Epithelial cell of proximal tubule (primary cell): ENCODE data around the gene SHISA4. TPM values are rescaled to one million over a fixed set of nuclear protein-coding genes. Genes with fewer than 3 reads are reported as not detected.

ENCODE experiments used
- DNase-seq: peaks from one replicate; pipeline ENCODE4 v3.0.0-alpha.2; 2011; ENCODE audit warnings: low read depth
- H3K4me3 ChIP-seq: 2 replicates; pipeline ENCODE4 v1.5.1; 2011; ENCODE audit warnings: low read depth, mild to moderate bottlenecking, low read length
- CTCF ChIP-seq: conservative IDR thresholded peaks from 2 replicates; pipeline ENCODE4 v1.5.1; 2012; ENCODE audit warnings: low read depth, mild to moderate bottlenecking, low read length
- total RNA-seq: library from RNA; depleted of rRNA; stranded (reverse); fragments of >200 nt; gene quantifications from 2 replicates; pipeline ENCODE4 v1.2.3, GENCODE V29; 2015

Gene SHISA4
- total RNA-seq, 1 donor from 2014 or later = 22.4 TPM

GRCh38 chr1:201881617-201882016 is 7.1 kb upstream of the SHISA4 start:
- no peak overlapping the region for H3K4me3 ChIP-seq
- TF ChIP-seq CTCF = no peak
- no peak for DNase-seq

GRCh38 chr1:201882665-201883132 is 6.0 kb upstream of the SHISA4 start:
- no peak overlapping the region for H3K4me3 ChIP-seq
- no peak for DNase-seq
- peak; percentile 16 for TF ChIP-seq CTCF

GRCh38 chr1:201883266-201883665 is 5.4 kb upstream of the SHISA4 start:
- no peak overlapping the region for H3K4me3 ChIP-seq
- TF ChIP-seq CTCF = no peak
- no peak for DNase-seq

GRCh38 chr1:201883786-201884185 is 4.9 kb upstream of the SHISA4 start:
- no peak for TF ChIP-seq CTCF
- no peak for DNase-seq

GRCh38 chr1:201884425-201884824 is 4.3 kb upstream of the SHISA4 start:
- DNase-seq = no peak
- TF ChIP-seq CTCF = no peak
- no peak overlapping the region for H3K4me3 ChIP-seq

More at GRCh38 chr1:201883786-201884185, 4.9 kb upstream of the SHISA4 start:
- H3K4me3 ChIP-seq = no peak overlapping the region

GRCh38 chr1:201885531-201886075 is 3.1 kb upstream of the SHISA4 start:
- TF ChIP-seq CTCF = no peak
- DNase-seq = no peak
- no peak overlapping the region for H3K4me3 ChIP-seq
